ENCODE results near the gene MBP. TPM values are rescaled to one million over a fixed set of nuclear protein-coding genes. Genes with fewer than 3 reads are reported as not detected.

The MBP gene
- total and polyA plus RNA-seq, 9 donors: 8.7 to 23.0 (median 11.2) TPM

GRCh38 chr18:77166523-77166922 is 33.9 kb upstream of the MBP start:
- H3K27me3 ChIP-seq (ENCODE audit: control insufficient read depth, insufficient read depth, low read length): peaks cover 6% of the 10 kb centered on the region
- no peaks in the 10 kb centered on the region for H3K36me3 ChIP-seq (ENCODE audit: control insufficient read depth, insufficient read depth, low read length)
- peak overlapping the region; percentile 72 for H3K27ac ChIP-seq (ENCODE audit: low read length)
- WGBS (ENCODE audit: insufficient coverage): 92% methylated on average over 6 of the region's 11 CpGs
- no peaks in the 10 kb centered on the region for H3K9me3 ChIP-seq (replicated peaks; ENCODE audit: control insufficient read depth, low read depth, low read length)
- H3K4me1 ChIP-seq (ENCODE audit: control insufficient read depth, insufficient read depth, low read length): peaks cover 61% of the 10 kb centered on the region
- peak; percentile 9 for DNase-seq
- H3K4me3 ChIP-seq (ENCODE audit: low read length): no peak overlapping the region

GRCh38 chr18:77165503-77166188 is 33.1 kb upstream of the MBP start:
- Histone ChIP-seq H3K4me3 (ENCODE audit: low read length) (no peak overlapping the region), H3K36me3 (ENCODE audit: control insufficient read depth, insufficient read depth, low read length) (no peaks in the 10 kb centered on the region), H3K9me3 (replicated peaks; ENCODE audit: control insufficient read depth, low read depth, low read length) (no peaks in the 10 kb centered on the region), H3K27me3 (ENCODE audit: control insufficient read depth, insufficient read depth, low read length) (peaks cover 6% of the 10 kb centered on the region), H3K4me1 (ENCODE audit: control insufficient read depth, insufficient read depth, low read length) (peaks cover 58% of the 10 kb centered on the region), H3K27ac (ENCODE audit: low read length) (peak overlapping the region; percentile 72)
- peak; percentile 96 for DNase-seq
- WGBS (ENCODE audit: insufficient coverage): 32% methylated on average over 18 of the region's 19 CpGs

DNA sequence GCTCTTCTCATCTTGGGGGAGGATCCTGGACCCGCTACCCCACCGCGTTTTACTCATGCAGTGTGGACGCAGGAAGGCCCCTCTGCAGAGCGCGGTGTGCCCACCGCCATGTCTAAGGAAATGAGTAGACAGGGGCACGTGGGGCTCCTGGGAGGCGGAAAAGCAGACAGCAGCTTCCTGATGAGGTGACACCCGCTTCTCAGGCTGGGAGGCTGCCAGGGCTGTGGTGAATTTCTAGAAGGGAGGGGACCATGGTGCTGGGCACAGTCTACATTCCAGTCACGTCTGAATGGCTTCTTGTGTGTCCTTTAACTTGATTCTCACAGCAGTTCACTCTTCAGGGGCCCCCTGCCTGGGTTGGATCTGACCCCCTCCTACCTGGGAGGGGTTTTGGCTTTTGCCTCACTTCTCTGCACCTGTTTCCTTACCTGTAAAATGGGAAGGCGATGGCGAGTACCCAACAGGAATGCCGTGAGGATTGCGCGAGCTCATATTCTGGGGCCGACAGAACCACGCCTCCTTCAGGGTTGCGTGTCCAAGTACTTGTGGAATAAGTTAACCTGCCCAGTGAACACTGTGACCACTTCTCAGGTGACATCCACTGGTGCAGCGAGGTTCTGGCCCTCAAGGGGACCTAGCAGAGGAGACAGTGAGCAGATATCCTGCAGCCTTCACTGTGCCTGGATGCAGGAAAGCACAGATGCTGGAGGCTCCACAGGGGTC is 32.3 kb upstream of the MBP start:
- Histone ChIP-seq H3K9me3 (replicated peaks; ENCODE audit: control insufficient read depth, low read depth, low read length) (no peaks in the 10 kb centered on the region), H3K4me3 (ENCODE audit: low read length) (no peak overlapping the region), H3K4me1 (ENCODE audit: control insufficient read depth, insufficient read depth, low read length) (peaks cover 57% of the 10 kb centered on the region), H3K27me3 (ENCODE audit: control insufficient read depth, insufficient read depth, low read length) (peaks cover 6% of the 10 kb centered on the region), H3K27ac (ENCODE audit: low read length) (no peak overlapping the region), H3K36me3 (ENCODE audit: control insufficient read depth, insufficient read depth, low read length) (no peaks in the 10 kb centered on the region)
- peak; percentile 19 for DNase-seq
- 86% methylated on average over 20 of the region's 20 CpGs for WGBS (ENCODE audit: insufficient coverage)

GRCh38 chr18:77164026-77164425 is 31.4 kb upstream of the MBP start:
- Histone ChIP-seq H3K27ac (ENCODE audit: low read length) (no peak overlapping the region), H3K27me3 (ENCODE audit: control insufficient read depth, insufficient read depth, low read length) (peaks cover 6% of the 10 kb centered on the region), H3K4me3 (ENCODE audit: low read length) (no peak overlapping the region), H3K9me3 (replicated peaks; ENCODE audit: control insufficient read depth, low read depth, low read length) (no peaks in the 10 kb centered on the region), H3K36me3 (ENCODE audit: control insufficient read depth, insufficient read depth, low read length) (no peaks in the 10 kb centered on the region), H3K4me1 (ENCODE audit: control insufficient read depth, insufficient read depth, low read length) (peaks cover 51% of the 10 kb centered on the region)
- no peak for DNase-seq
- WGBS (ENCODE audit: insufficient coverage): 77% methylated on average over 11 of the region's 13 CpGs

DNA sequence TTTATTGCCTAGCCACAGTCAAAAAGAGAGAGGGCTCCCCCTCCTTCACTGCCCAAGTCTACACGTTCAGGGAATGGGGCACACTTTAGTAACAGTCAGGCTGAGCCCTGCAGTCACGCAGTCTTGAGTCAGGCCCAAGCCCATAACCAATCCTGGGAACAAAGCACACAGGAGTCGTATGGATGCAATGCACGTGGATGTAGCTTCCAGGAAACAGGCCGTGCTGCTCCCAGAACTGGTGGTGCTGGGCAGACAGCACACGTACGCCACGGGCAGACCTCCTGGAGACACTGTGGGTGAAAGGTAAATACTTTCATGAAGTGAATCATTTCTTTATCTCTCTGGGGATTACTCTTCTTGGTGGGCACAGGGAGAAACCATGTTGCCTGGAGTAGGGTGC is 30.0 kb upstream of the MBP start:
- 54% methylated on average over 5 of the region's 8 CpGs for WGBS (ENCODE audit: insufficient coverage)
- Histone ChIP-seq H3K4me1 (ENCODE audit: control insufficient read depth, insufficient read depth, low read length) (peaks cover 36% of the 10 kb centered on the region), H3K4me3 (ENCODE audit: low read length) (no peak overlapping the region), H3K36me3 (ENCODE audit: control insufficient read depth, insufficient read depth, low read length) (no peaks in the 10 kb centered on the region), H3K27ac (ENCODE audit: low read length) (no peak overlapping the region), H3K9me3 (replicated peaks; ENCODE audit: control insufficient read depth, low read depth, low read length) (no peaks in the 10 kb centered on the region), H3K27me3 (ENCODE audit: control insufficient read depth, insufficient read depth, low read length) (peaks cover 6% of the 10 kb centered on the region)
- no peak for DNase-seq

DNA sequence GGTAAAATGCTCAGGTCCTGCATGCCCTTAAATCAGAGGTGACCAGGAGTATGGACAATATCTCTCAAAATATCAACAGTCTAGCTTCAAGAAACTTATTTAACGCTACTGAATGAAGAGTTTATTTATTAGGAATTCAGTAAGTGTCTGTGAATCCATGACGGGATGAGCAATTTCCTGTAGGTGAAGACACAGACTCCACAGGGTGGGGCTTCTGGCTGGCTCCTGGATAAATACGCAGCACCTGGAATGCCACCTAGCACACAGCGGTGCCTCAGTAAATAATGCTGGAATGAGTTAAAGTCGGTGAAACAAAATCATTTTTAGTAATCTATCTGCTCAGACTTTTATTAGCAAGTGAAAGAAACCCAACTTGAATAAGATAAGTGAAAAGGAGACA is 29.4 kb upstream of the MBP start:
- H3K36me3 ChIP-seq (ENCODE audit: control insufficient read depth, insufficient read depth, low read length): no peaks in the 10 kb centered on the region
- H3K27me3 ChIP-seq (ENCODE audit: control insufficient read depth, insufficient read depth, low read length): peaks cover 6% of the 10 kb centered on the region
- H3K4me3 ChIP-seq (ENCODE audit: low read length): no peak overlapping the region
- no peaks in the 10 kb centered on the region for H3K9me3 ChIP-seq (replicated peaks; ENCODE audit: control insufficient read depth, low read depth, low read length)
- DNase-seq: no peak
- 50% methylated on average over 2 of the region's 5 CpGs for WGBS (ENCODE audit: insufficient coverage)
- H3K27ac ChIP-seq (ENCODE audit: low read length): no peak overlapping the region
- peaks cover 32% of the 10 kb centered on the region for H3K4me1 ChIP-seq (ENCODE audit: control insufficient read depth, insufficient read depth, low read length)

DNA sequence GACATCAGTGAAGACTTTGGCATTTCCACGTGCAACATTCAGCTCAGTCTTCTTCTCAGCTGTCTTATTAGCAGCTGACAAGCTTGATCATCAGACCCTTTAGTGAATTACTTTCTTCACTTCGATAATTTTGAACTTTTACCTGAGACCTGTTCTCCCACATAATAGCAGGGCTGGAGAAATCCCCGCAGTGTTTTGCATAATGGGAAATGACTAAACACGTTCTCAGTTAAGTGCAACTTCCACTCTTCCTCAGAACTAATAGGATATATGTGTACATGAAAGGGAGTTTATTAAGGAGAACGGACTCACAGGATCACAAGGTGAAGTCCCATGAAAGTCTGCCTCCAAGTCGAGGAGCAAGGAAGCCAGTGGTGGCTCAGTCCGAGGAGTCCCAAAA is 28.8 kb upstream of the MBP start:
- H3K4me3 ChIP-seq (ENCODE audit: low read length): no peak overlapping the region
- 86% methylated on average over 2 of the region's 7 CpGs for WGBS (ENCODE audit: insufficient coverage)
- DNase-seq: no peak
- no peaks in the 10 kb centered on the region for H3K36me3 ChIP-seq (ENCODE audit: control insufficient read depth, insufficient read depth, low read length)
- H3K4me1 ChIP-seq (ENCODE audit: control insufficient read depth, insufficient read depth, low read length): peaks cover 26% of the 10 kb centered on the region
- H3K27me3 ChIP-seq (ENCODE audit: control insufficient read depth, insufficient read depth, low read length): peaks cover 6% of the 10 kb centered on the region
- H3K9me3 ChIP-seq (replicated peaks; ENCODE audit: control insufficient read depth, low read depth, low read length): no peaks in the 10 kb centered on the region
- no peak overlapping the region for H3K27ac ChIP-seq (ENCODE audit: low read length)

DNA sequence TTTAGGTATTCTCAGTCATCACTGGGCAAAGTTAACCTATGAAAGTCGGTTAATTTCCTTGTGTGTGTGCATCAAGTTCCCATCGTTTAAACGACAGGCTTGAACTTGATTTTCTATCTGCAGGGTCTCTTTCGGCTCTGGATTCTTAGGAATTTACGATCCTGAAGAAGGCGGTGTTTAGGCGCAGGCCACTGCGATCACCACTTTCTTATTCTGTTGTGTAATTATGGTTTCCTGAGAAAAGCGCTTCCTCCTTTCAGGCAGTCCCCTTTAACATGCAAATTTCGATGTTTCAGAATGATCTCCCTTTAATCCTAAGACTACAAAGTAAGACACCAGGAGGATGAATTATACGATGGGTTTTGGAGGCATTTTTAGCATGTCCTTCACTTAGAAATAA is 27.9 kb upstream of the MBP start:
- Histone ChIP-seq H3K36me3 (ENCODE audit: control insufficient read depth, insufficient read depth, low read length) (no peaks in the 10 kb centered on the region), H3K4me3 (ENCODE audit: low read length) (no peak overlapping the region), H3K4me1 (ENCODE audit: control insufficient read depth, insufficient read depth, low read length) (peaks cover 18% of the 10 kb centered on the region), H3K27me3 (ENCODE audit: control insufficient read depth, insufficient read depth, low read length) (peaks cover 5% of the 10 kb centered on the region), H3K27ac (ENCODE audit: low read length) (no peak overlapping the region), H3K9me3 (replicated peaks; ENCODE audit: control insufficient read depth, low read depth, low read length) (no peaks in the 10 kb centered on the region)
- WGBS (ENCODE audit: insufficient coverage): 47% methylated on average over 6 of the region's 11 CpGs
- DNase-seq: no peak

GRCh38 chr18:77157312-77157711 is 24.7 kb upstream of the MBP start:
- Histone ChIP-seq H3K36me3 (ENCODE audit: control insufficient read depth, insufficient read depth, low read length) (no peaks in the 10 kb centered on the region), H3K4me1 (ENCODE audit: control insufficient read depth, insufficient read depth, low read length) (no peaks in the 10 kb centered on the region), H3K27ac (ENCODE audit: low read length) (no peak overlapping the region), H3K9me3 (replicated peaks; ENCODE audit: control insufficient read depth, low read depth, low read length) (no peaks in the 10 kb centered on the region), H3K27me3 (ENCODE audit: control insufficient read depth, insufficient read depth, low read length) (no peaks in the 10 kb centered on the region), H3K4me3 (ENCODE audit: low read length) (no peak overlapping the region)
- WGBS (ENCODE audit: insufficient coverage): 61% methylated on average over 3 of the region's 4 CpGs
- no peak for DNase-seq

DNA sequence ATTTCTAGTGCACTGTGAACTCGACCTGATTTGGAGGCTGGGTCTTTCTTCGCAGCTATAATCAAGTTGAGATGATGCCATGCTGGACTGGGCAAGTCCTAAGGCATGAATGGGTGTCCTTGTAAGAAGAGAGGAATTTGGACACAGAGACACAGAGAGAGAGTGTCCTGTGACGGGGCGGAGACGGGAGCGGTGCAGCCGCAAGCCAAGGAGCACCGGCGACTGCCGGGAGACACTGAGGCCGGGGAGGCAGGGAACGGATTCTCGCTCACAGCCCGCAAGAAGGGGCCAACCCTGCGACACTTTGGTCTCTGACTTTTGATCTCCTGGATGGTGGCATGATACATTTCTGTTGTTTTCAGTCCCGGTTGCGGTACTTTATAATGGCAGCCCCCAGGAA is 22.4 kb upstream of the MBP start:
- Histone ChIP-seq H3K27me3 (ENCODE audit: control insufficient read depth, insufficient read depth, low read length) (no peaks in the 10 kb centered on the region), H3K27ac (ENCODE audit: low read length) (no peak overlapping the region), H3K4me3 (ENCODE audit: low read length) (no peak overlapping the region), H3K36me3 (ENCODE audit: control insufficient read depth, insufficient read depth, low read length) (no peaks in the 10 kb centered on the region), H3K4me1 (ENCODE audit: control insufficient read depth, insufficient read depth, low read length) (no peaks in the 10 kb centered on the region), H3K9me3 (replicated peaks; ENCODE audit: control insufficient read depth, low read depth, low read length) (no peaks in the 10 kb centered on the region)
- DNase-seq: no peak
- 94% methylated on average over 15 of the region's 17 CpGs for WGBS (ENCODE audit: insufficient coverage)
